ENCODE measurements around the gene MGST3.
"Not testable (repeated sequence)": the region's sequence is repeated elsewhere in the genome, so short reads cannot be mapped to it uniquely, and the experiment has no call there.

MGST3 gene

GRCh38 chr1:165658766-165659580, 27.9 kb downstream of the MGST3 start:
- not testable (repeated sequence) for DNase-seq (ENCODE audit: low spot score)

GRCh38 chr1:165659581-165659895, 28.5 kb downstream of the MGST3 start:
- no peak for DNase-seq (ENCODE audit: low spot score)

GRCh38 chr1:165661703-165662102, 30.7 kb downstream of the MGST3 start:
- no peak for DNase-seq (ENCODE audit: low spot score)

GRCh38 chr1:165662186-165662585, 31.2 kb downstream of the MGST3 start:
- no peak for DNase-seq (ENCODE audit: low spot score)

- no peak for DNase-seq (ENCODE audit: low spot score)
Measured at GRCh38 chr1:165666152-165666825, 35.3 kb downstream of the MGST3 start.

- DNase-seq (ENCODE audit: low spot score) = no peak
Measured at GRCh38 chr1:165668184-165668583, 37.1 kb downstream of the MGST3 start.

- DNase-seq (ENCODE audit: low spot score) = no peak
Measured at GRCh38 chr1:165671526-165671925, 40.5 kb downstream of the MGST3 start.

GRCh38 chr1:165674599-165674998, 43.6 kb downstream of the MGST3 start:
- DNase-seq (ENCODE audit: low spot score) = no peak

GRCh38 chr1:165675794-165676193, 44.8 kb downstream of the MGST3 start:
- DNase-seq (ENCODE audit: low spot score) = no peak

- no peak for DNase-seq (ENCODE audit: low spot score)
Measured at GRCh38 chr1:165678509-165678908, 47.5 kb downstream of the MGST3 start.

- DNase-seq (ENCODE audit: low spot score) = no peak
Measured at GRCh38 chr1:165679282-165680036, 48.4 kb downstream of the MGST3 start.

- DNase-seq (ENCODE audit: low spot score) = no peak
Measured at GRCh38 chr1:165680303-165680702, 49.3 kb downstream of the MGST3 start.

- DNase-seq (ENCODE audit: low spot score) = not testable (repeated sequence)
Measured at GRCh38 chr1:165680773-165681172, 49.7 kb downstream of the MGST3 start.

GRCh38 chr1:165683848-165684485, 52.9 kb downstream of the MGST3 start:
- DNase-seq (ENCODE audit: low spot score) = no peak

- DNase-seq (ENCODE audit: low spot score) = peak; percentile 11
Measured at GRCh38 chr1:165686121-165686970, 55.3 kb downstream of the MGST3 start.

GRCh38 chr1:165686971-165687433, 56.0 kb downstream of the MGST3 start:
- DNase-seq (ENCODE audit: low spot score) = peak; percentile 11

GRCh38 chr1:165688046-165688445, 57.0 kb downstream of the MGST3 start:
- no peak for DNase-seq (ENCODE audit: low spot score)

GRCh38 chr1:165695031-165695430, 64.0 kb downstream of the MGST3 start:
- no peak for DNase-seq (ENCODE audit: low spot score)

- DNase-seq (ENCODE audit: low spot score) = no peak
Measured at GRCh38 chr1:165696625-165697100, 65.6 kb downstream of the MGST3 start.

- DNase-seq (ENCODE audit: low spot score) = no peak
Measured at GRCh38 chr1:165697491-165697880, 66.5 kb downstream of the MGST3 start.
